Measurements from ENCODE around the gene CCSER1.
"Not testable (repeated sequence)": the region's sequence is repeated elsewhere in the genome, so short reads cannot be mapped to it uniquely, and the experiment has no call there.

Gene CCSER1

DNA sequence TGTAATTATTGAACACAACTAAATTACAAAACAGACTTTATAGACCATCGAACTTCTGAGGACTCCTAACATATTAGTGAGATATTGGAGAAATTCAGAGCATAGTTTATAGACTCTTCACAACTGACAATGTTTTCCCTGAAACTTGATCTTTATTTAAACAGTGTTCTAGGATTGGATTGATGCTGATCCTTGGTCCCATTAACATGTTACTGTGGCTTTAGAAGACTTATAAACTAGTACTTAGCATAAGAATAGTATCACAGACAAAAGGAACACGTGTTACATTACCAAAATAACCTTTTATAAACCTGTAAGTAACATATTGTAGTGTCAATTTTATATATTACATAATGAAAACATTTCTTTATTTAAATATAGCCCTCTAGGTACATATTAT, 689.6 kb downstream of the CCSER1 start:
- no peak overlapping the region for H3K27ac Mint-ChIP-seq
- no peaks in the 10 kb centered on the region for H3K27me3 Mint-ChIP-seq
- no peaks in the 10 kb centered on the region for H3K36me3 Mint-ChIP-seq
- no peak overlapping the region for H3K4me3 Mint-ChIP-seq
- H3K9me3 Mint-ChIP-seq (ENCODE audit: low read depth), result peaks cover 11% of the 10 kb centered on the region
- no peaks in the 10 kb centered on the region for H3K4me1 Mint-ChIP-seq (ENCODE audit: low read depth)

DNA sequence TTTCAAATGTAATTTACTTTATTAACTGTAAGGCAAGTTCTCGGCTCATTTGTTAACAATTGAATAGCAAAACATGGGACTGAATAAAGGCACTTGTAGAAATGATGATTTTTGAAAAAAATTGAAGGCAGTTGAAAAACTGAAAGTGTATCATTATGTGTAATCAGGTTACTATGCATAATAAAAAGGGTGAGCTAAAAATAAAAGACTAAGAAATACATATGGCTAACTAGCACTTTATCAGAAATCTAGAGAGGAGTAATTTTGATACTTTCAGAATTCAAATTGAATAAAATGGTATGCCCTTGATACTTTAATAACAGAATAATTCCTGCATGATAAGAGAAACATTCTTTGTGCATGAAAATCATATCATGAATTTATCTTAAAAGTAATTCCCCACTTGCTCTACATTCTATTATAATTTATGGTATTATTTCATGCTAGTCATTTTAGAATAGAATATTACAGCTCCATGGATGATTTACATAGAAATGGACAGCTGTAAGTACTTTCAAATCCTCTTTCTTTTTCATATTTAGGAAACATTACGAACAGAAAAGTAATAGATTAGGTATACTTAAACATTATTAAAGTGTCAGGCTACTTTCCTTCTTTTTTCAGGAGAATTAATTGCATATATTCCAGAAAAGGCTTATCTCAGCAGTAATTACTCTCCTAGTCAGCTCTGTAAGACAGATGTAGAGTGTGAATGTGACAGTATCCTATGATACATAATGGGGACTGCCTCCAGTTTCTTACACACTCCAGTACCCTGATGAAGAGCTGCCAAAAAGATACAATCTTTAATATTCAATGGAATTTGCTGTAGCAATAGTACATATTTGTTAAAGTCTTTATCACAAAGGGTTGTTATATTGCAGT, 697.3 kb downstream of the CCSER1 start:
- Mint-ChIP-seq H3K27me3 (no peaks in the 10 kb centered on the region), H3K36me3 (no peaks in the 10 kb centered on the region), H3K4me3 (no peak overlapping the region), H3K27ac (no peak overlapping the region), H3K9me3 (ENCODE audit: low read depth) (peaks cover 3% of the 10 kb centered on the region), H3K4me1 (ENCODE audit: low read depth) (no peaks in the 10 kb centered on the region)

DNA sequence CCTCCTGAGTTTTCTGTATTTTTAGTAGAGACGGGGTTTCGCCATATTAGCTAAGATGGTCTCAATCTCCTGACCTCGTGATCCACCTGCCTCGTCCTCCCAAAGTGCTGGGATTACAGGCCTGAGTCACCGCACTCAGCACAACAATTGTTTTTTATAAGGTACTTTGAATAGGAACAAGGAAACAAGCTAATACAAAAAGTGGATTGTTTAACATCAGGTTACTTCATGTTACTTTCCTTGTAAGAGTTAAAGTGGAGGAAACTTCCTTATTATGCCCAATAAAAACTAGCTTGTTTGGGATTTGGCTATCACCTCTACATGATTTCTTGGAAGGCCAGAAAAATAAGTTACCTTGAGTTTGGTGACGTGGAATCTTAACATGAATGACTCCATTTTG, 698.7 kb downstream of the CCSER1 start:
- Mint-ChIP-seq H3K4me3 (no peak overlapping the region), H3K9me3 (ENCODE audit: low read depth) (peaks cover 3% of the 10 kb centered on the region), H3K4me1 (ENCODE audit: low read depth) (no peaks in the 10 kb centered on the region), H3K27ac (no peak overlapping the region), H3K27me3 (no peaks in the 10 kb centered on the region), H3K36me3 (no peaks in the 10 kb centered on the region)

GRCh38 chr4:90833706-90834105, 706.5 kb downstream of the CCSER1 start:
- no peaks in the 10 kb centered on the region for H3K36me3 Mint-ChIP-seq
- H3K4me1 Mint-ChIP-seq (ENCODE audit: low read depth), result no peaks in the 10 kb centered on the region
- no peaks in the 10 kb centered on the region for H3K9me3 Mint-ChIP-seq (ENCODE audit: low read depth)
- no peaks in the 10 kb centered on the region for H3K27me3 Mint-ChIP-seq
- H3K4me3 Mint-ChIP-seq, result no peak overlapping the region
- H3K27ac Mint-ChIP-seq, result no peak overlapping the region

GRCh38 chr4:90837241-90837640, 710.0 kb downstream of the CCSER1 start:
- H3K9me3 Mint-ChIP-seq (ENCODE audit: low read depth), result peaks cover 7% of the 10 kb centered on the region
- no peak overlapping the region for H3K27ac Mint-ChIP-seq
- no peaks in the 10 kb centered on the region for H3K27me3 Mint-ChIP-seq
- H3K4me1 Mint-ChIP-seq (ENCODE audit: low read depth), result no peaks in the 10 kb centered on the region
- no peak overlapping the region for H3K4me3 Mint-ChIP-seq
- H3K36me3 Mint-ChIP-seq, result no peaks in the 10 kb centered on the region

DNA sequence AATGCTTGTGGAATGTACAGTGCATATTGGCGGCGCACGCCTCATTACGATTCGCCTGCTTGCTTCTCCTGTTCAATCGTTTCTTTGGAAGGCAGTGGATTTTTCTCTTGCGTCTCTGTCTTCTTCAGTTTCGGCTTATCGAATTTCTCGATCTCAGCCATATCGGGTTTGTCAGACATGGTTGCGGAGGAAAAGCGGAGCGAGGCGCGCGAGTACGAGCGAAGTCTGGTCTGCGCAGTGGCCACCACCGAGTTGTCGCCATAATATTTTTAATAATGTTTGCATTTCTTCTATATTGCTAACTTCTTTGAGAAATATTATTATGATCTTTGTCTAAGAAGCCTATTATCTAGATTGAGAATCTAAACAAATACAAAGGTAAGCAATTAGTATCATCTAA, 711.7 kb downstream of the CCSER1 start:
- not testable (repeated sequence) for H3K27me3 Mint-ChIP-seq; H3K4me1 Mint-ChIP-seq (ENCODE audit: low read depth); H3K36me3 Mint-ChIP-seq; H3K9me3 Mint-ChIP-seq (ENCODE audit: low read depth); H3K4me3 Mint-ChIP-seq; H3K27ac Mint-ChIP-seq

DNA sequence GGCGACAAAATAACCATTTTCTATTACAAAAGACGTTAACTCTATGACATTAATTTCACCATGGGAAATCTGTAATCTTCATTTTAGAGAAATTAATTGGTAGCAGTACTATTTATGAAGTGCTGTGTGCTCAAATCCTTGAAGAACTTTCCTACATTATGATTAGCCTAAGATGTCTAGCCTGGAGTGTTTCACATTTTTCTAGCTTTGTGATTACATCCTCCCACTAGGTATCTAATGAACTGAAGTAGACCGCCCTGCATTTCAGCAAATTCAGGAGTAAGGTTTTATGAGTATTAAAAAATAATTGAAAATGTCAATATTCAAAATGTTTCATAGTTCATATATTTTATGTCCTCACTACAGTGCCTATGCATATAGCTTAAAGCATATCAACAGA, 713.1 kb downstream of the CCSER1 start:
- Mint-ChIP-seq H3K4me1 (ENCODE audit: low read depth) (no peaks in the 10 kb centered on the region), H3K27me3 (no peaks in the 10 kb centered on the region), H3K36me3 (no peaks in the 10 kb centered on the region), H3K9me3 (ENCODE audit: low read depth) (peaks cover 7% of the 10 kb centered on the region), H3K27ac (no peak overlapping the region), H3K4me3 (no peak overlapping the region)

DNA sequence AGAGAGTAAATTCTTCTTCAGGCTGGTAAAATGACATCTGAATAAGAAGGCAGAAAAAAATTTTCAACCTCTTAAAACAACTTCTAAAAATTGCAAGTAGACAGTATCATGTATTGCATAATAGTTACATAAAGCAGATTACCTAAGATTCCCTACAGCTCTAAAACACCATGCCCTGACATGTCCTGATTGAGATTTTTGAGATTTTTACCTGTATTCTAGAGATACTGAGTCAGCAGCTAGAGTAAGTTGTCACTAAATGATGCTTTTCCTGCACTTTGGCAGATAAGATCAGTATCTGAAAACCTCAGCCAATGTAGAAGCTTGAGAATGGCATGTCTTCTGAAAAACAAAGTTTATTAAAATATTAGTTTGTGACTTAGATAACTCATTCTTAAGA, 713.6 kb downstream of the CCSER1 start:
- Mint-ChIP-seq H3K4me1 (ENCODE audit: low read depth) (no peaks in the 10 kb centered on the region), H3K36me3 (no peaks in the 10 kb centered on the region), H3K27ac (no peak overlapping the region), H3K27me3 (no peaks in the 10 kb centered on the region), H3K4me3 (no peak overlapping the region), H3K9me3 (ENCODE audit: low read depth) (peaks cover 7% of the 10 kb centered on the region)

GRCh38 chr4:90841676-90842075, 714.5 kb downstream of the CCSER1 start:
- H3K27ac Mint-ChIP-seq, result no peak overlapping the region
- H3K36me3 Mint-ChIP-seq, result no peaks in the 10 kb centered on the region
- H3K9me3 Mint-ChIP-seq (ENCODE audit: low read depth), result peaks cover 7% of the 10 kb centered on the region
- no peaks in the 10 kb centered on the region for H3K27me3 Mint-ChIP-seq
- no peak overlapping the region for H3K4me3 Mint-ChIP-seq
- H3K4me1 Mint-ChIP-seq (ENCODE audit: low read depth), result no peaks in the 10 kb centered on the region

DNA sequence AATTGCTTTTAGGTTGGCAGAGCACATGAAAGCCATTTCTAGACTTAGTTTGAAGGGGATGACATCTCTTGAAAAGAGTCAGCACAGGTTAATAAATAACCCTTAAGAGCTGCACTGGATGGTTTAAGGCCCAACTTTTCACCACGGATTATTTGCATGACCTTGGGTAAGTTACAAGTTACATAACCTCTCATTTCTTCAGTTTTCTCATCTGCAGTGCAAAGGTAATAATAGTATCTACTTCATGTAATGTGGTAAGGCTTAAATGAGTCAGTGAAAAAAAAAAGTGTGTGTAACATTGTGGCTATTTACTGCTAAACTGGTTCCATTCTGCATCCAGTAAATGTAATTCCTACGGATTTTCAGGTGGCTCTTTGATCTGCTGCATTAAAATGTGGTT, 715.8 kb downstream of the CCSER1 start:
- no peaks in the 10 kb centered on the region for H3K4me1 Mint-ChIP-seq (ENCODE audit: low read depth)
- H3K27me3 Mint-ChIP-seq, result no peaks in the 10 kb centered on the region
- no peak overlapping the region for H3K27ac Mint-ChIP-seq
- no peaks in the 10 kb centered on the region for H3K36me3 Mint-ChIP-seq
- H3K4me3 Mint-ChIP-seq, result no peak overlapping the region
- peaks cover 7% of the 10 kb centered on the region for H3K9me3 Mint-ChIP-seq (ENCODE audit: low read depth)

DNA sequence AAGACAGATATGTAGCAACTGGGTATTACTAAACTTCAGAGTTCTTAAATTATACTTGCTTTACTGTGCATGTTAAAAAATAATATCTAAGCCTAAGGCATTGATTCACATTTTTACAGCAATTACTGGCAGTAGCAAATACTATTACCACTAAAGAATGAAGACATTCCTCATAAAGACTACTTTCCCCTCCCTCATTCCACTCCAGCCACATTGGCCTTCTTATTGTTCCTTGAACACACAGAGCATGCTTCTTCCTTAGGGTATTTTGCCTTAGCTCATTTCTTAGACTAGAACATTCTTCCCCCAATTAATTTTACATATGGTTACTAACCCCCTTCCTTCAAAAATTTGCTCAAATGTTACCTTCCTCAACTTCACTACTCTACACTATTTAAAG, 717.0 kb downstream of the CCSER1 start:
- H3K27me3 Mint-ChIP-seq, result no peaks in the 10 kb centered on the region
- no peaks in the 10 kb centered on the region for H3K36me3 Mint-ChIP-seq
- no peaks in the 10 kb centered on the region for H3K4me1 Mint-ChIP-seq (ENCODE audit: low read depth)
- H3K9me3 Mint-ChIP-seq (ENCODE audit: low read depth), result peaks cover 2% of the 10 kb centered on the region
- no peak overlapping the region for H3K4me3 Mint-ChIP-seq
- H3K27ac Mint-ChIP-seq, result no peak overlapping the region

- Mint-ChIP-seq H3K27me3 (no peaks in the 10 kb centered on the region), H3K9me3 (ENCODE audit: low read depth) (no peaks in the 10 kb centered on the region), H3K36me3 (no peaks in the 10 kb centered on the region), H3K4me1 (ENCODE audit: low read depth) (no peaks in the 10 kb centered on the region), H3K27ac (no peak overlapping the region), H3K4me3 (no peak overlapping the region)
Measured at GRCh38 chr4:90845777-90846176, 718.6 kb downstream of the CCSER1 start.

DNA sequence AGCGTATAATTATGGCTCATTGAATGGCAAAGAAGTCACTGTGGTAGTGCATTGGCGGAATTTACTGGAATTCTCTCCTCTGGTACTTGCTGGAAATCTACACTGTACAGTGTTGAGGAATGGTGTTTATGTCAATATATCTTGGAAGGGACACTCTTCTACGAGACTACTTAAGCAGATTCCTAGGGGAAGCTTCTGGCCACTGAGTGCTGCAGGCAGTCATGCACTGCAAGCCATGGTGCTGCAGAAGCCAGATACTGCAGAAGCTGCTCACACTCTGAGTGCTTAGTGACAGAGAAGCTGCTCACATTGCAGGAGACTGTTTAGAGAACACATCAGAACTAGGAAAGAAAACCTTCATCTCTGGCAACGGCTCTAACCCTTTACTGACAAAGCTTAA, 725.0 kb downstream of the CCSER1 start:
- Mint-ChIP-seq H3K9me3 (ENCODE audit: low read depth) (peaks cover 3% of the 10 kb centered on the region), H3K4me1 (ENCODE audit: low read depth) (no peaks in the 10 kb centered on the region), H3K27ac (no peak overlapping the region), H3K36me3 (no peaks in the 10 kb centered on the region), H3K4me3 (no peak overlapping the region), H3K27me3 (no peaks in the 10 kb centered on the region)

- Mint-ChIP-seq H3K27ac (no peak overlapping the region), H3K4me1 (ENCODE audit: low read depth) (no peaks in the 10 kb centered on the region), H3K9me3 (ENCODE audit: low read depth) (peaks cover 3% of the 10 kb centered on the region), H3K36me3 (no peaks in the 10 kb centered on the region), H3K4me3 (no peak overlapping the region), H3K27me3 (no peaks in the 10 kb centered on the region)
Measured at GRCh38 chr4:90855111-90855510, 727.9 kb downstream of the CCSER1 start.

- H3K4me3 Mint-ChIP-seq, result no peak overlapping the region
- no peaks in the 10 kb centered on the region for H3K4me1 Mint-ChIP-seq (ENCODE audit: low read depth)
- H3K27me3 Mint-ChIP-seq, result no peaks in the 10 kb centered on the region
- no peak overlapping the region for H3K27ac Mint-ChIP-seq
- no peaks in the 10 kb centered on the region for H3K9me3 Mint-ChIP-seq (ENCODE audit: low read depth)
- no peaks in the 10 kb centered on the region for H3K36me3 Mint-ChIP-seq
Measured at GRCh38 chr4:90857081-90857820, 730.1 kb downstream of the CCSER1 start.

Measured in activated naive CD8-positive, alpha-beta T cell (primary cell).